K562 (cell line): ENCODE results near the gene HCFC1R1. TPM values are rescaled to one million over a fixed set of nuclear protein-coding genes. Genes with fewer than 3 reads are reported as not detected.

Source experiments
- CCNT2 ChIP-seq: IDR thresholded peaks from 2 replicates; pipeline ENCODE4 v1.6.1; 2011; ENCODE audit warnings: borderline replicate concordance, low read depth, mild to moderate bottlenecking, moderate library complexity, mixed read lengths, low read length; ENCODE audit not compliant: insufficient read length; ENCODE audit errors: extremely low read depth
- FOSL1 ChIP-seq: fragments of 200-800 bp; sonication (Bioruptor generic); conservative IDR thresholded peaks from 2 replicates; pipeline ENCODE4 v1.6.1; 2016; ENCODE audit warnings: missing genetic modification characterization, missing compliant biosample characterization
- MTF1 ChIP-seq: fragments of 250-450 bp; sonication (Bioruptor Pico); IDR thresholded peaks from 2 replicates; pipeline ENCODE4 v1.9.0; 2021; ENCODE audit warnings: moderate library complexity, mild to moderate bottlenecking, inconsistent platforms, borderline replicate concordance
- PTRF ChIP-seq: fragments of 450-650 bp; IDR thresholded peaks from 2 replicates; pipeline ENCODE4 v1.6.1; 2016; ENCODE audit warnings: mild to moderate bottlenecking, missing genetic modification characterization, missing compliant biosample characterization
- REST ChIP-seq, 2 experiments: fragments of 450-650 bp; formaldehyde crosslinking in 1 of 2; IDR thresholded peaks; 2 replicates each; pipeline versions ENCODE4 v1.4.0 to v1.6.1; 2014 to 2020; ENCODE audit warnings: mild to moderate bottlenecking in 2 of 2, borderline replicate concordance in 1 of 2, low read depth in 1 of 2
- SPI1 ChIP-seq: IDR thresholded peaks from 2 replicates; pipeline ENCODE4 v1.6.1; 2011; ENCODE audit warnings: low read depth, low read length, control low read depth, borderline replicate concordance
- ZNF24 ChIP-seq: fragments of 450-650 bp; IDR thresholded peaks from 2 replicates; pipeline ENCODE4 v1.6.1; 2016
- polyA plus RNA-seq, 8 experiments: library from polyadenylated mRNA; depleted of rRNA in 4 of 8; stranded (reverse) in 5 of 8; unstranded in 3 of 8; fragments of >200 nt; fragmentation: Nextera tagmentation in 2 of 8; fragmentation: Illumina TruSeq in 1 of 8; extraction: Ambion mirVana in 2 of 8; extraction: Trizol in 1 of 8; gene quantifications; 2 replicates each; pipeline versions ENCODE4 v1.2.1 to v1.2.3, GENCODE V29; 2011 to 2014; ENCODE audit warnings: inconsistent platforms in 1 of 8, missing spikeins in 1 of 8
- total RNA-seq, 7 experiments: library from RNA; depleted of rRNA in 6 of 7; stranded (reverse); fragments of >200 nt in 6 of 7; fragmentation: Illumina TruSeq in 2 of 7; extraction: Trizol in 2 of 7; gene quantifications; 2 replicates each; pipeline versions ENCODE4 v1.2.1 to v1.2.3, GENCODE V29; 2011 to 2021; ENCODE audit warnings: low replicate concordance in 1 of 7
- TF ChIP-seq, protein P1 (sequence below): sonication (generic); formaldehyde crosslinking; IDR thresholded peaks from 2 replicates; pipeline ENCODE4 v1.8.1; 2023; ENCODE audit warnings: missing genetic modification reagents, mild to moderate bottlenecking, borderline replicate concordance

Gene HCFC1R1
- total and polyA plus RNA-seq, 9 of the 15 experiments (the other 6 are each of a cell fraction or from before 2014, with no cell fraction given), result 2.2 to 29.0 (median 11.2) TPM

DNA sequence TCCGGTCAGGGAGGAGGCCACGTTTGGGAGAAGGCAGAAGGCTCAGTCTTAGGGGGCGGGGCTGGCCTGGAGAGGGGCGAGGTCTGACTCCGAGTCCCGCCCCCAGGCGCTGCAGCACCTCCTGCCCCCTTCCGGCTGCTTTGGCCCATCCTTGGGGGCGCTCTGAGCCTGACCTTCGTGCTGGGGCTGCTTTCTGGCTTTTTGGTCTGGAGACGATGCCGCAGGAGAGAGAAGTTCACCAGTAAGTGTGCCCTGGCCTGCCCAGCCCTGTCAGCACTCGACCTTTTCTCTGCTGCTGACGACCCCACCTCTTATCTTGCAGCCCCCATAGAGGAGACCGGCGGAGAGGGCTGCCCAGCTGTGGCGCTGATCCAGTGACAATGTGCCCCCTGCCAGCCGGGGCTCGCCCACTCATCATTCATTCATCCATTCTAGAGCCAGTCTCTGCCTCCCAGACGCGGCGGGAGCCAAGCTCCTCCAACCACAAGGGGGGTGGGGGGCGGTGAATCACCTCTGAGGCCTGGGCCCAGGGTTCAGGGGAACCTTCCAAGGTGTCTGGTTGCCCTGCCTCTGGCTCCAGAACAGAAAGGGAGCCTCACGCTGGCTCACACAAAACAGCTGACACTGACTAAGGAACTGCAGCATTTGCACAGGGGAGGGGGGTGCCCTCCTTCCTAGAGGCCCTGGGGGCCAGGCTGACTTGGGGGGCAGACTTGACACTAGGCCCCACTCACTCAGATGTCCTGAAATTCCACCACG, 2.1 kb downstream of the HCFC1R1 start (continued):
- 0 out of 2 replicates have a peak, but pooled peaks have one; percentile 11 for TF ChIP-seq SPI1
- TF ChIP-seq, protein P1, sequence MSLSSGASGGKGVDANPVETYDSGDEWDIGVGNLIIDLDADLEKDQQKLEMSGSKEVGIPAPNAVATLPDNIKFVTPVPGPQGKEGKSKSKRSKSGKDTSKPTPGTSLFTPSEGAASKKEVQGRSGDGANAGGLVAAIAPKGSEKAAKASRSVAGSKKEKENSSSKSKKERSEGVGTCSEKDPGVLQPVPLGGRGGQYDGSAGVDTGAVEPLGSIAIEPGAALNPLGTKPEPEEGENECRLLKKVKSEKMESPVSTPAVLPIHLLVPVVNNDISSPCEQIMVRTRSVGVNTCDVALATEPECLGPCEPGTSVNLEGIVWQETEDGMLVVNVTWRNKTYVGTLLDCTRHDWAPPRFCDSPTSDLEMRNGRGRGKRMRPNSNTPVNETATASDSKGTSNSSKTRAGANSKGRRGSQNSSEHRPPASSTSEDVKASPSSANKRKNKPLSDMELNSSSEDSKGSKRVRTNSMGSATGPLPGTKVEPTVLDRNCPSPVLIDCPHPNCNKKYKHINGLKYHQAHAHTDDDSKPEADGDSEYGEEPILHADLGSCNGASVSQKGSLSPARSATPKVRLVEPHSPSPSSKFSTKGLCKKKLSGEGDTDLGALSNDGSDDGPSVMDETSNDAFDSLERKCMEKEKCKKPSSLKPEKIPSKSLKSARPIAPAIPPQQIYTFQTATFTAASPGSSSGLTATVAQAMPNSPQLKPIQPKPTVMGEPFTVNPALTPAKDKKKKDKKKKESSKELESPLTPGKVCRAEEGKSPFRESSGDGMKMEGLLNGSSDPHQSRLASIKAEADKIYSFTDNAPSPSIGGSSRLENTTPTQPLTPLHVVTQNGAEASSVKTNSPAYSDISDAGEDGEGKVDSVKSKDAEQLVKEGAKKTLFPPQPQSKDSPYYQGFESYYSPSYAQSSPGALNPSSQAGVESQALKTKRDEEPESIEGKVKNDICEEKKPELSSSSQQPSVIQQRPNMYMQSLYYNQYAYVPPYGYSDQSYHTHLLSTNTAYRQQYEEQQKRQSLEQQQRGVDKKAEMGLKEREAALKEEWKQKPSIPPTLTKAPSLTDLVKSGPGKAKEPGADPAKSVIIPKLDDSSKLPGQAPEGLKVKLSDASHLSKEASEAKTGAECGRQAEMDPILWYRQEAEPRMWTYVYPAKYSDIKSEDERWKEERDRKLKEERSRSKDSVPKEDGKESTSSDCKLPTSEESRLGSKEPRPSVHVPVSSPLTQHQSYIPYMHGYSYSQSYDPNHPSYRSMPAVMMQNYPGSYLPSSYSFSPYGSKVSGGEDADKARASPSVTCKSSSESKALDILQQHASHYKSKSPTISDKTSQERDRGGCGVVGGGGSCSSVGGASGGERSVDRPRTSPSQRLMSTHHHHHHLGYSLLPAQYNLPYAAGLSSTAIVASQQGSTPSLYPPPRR (CRISPR knock-in tag), result no peak
- 0 out of 2 replicates have a peak, but pooled peaks have one; percentile 11 for TF ChIP-seq ZNF24
- TF ChIP-seq MTF1, result 0 out of 2 replicates have a peak, but pooled peaks have one; percentile 44
- TF ChIP-seq CCNT2, result peak; percentile 35
- TF ChIP-seq PTRF (tag), result no peak
- no peak for TF ChIP-seq FOSL1 (tag)
- no peak; the same call in 1 of the 2 replicates for TF ChIP-seq REST (IDR thresholded peaks at IDR 0.05; ENCODE audit: borderline replicate concordance)
- TF ChIP-seq REST (CRISPR knock-in tag; IDR thresholded peaks at IDR 0.05; ENCODE audit: low read depth), result no peak
